ENCODE results near the gene CFAP54. TPM values are rescaled to one million over a fixed set of nuclear protein-coding genes. Genes with fewer than 3 reads are reported as not detected.

Gene CFAP54
- 0.46 TPM for polyA plus RNA-seq
- long read RNA-seq, donor 1 = 0 reads
- long read RNA-seq, donor 2 = 0 reads
- long read RNA-seq, donor 3 = 0 reads
- long read RNA-seq, donor 4 = 0 reads
- long read RNA-seq, donor 5 = 0 reads
- long read RNA-seq, donor 6 = 0 reads
- long read RNA-seq, donor 7 = 0 reads
- long read RNA-seq, donor 8 = 0 reads
- long read RNA-seq, donor 9 = 0 reads
- long read RNA-seq, donor 10 = 0 reads
- long read RNA-seq, donor 11 = 0 reads

- peak; percentile 81 to 85 for DNase-seq
- WGBS (ENCODE audit: insufficient coverage, low lambda C conversion rate) = no CpG with 5 or more reads among the region's 53 CpGs
- H3K36me3 ChIP-seq (ENCODE audit: control insufficient read depth, insufficient read depth, low read length) = no peaks in the 10 kb centered on the region
- H3K4me3 ChIP-seq (ENCODE audit: low read length) = peak within 1 kb of the TSS; percentile 61
- no peaks in the 10 kb centered on the region for H3K4me1 ChIP-seq (ENCODE audit: control insufficient read depth, insufficient read depth, low read length)
- peaks cover 23% of the 10 kb centered on the region for H3K27me3 ChIP-seq (ENCODE audit: control insufficient read depth, insufficient read depth, low read length)
- H3K27ac ChIP-seq (ENCODE audit: low read length) = peak within 1 kb of the TSS; percentile 53
- H3K9me3 ChIP-seq (ENCODE audit: control insufficient read depth, low read depth, low read length) = peaks cover 2% of the 10 kb centered on the region
Observed at GRCh38 chr12:96489392-96490056, at the start of gene CFAP54. Gene CFAP54 (plus strand): TSS chr12:96489577. CDS start chr12:96489610, 33 bp downstream.

GRCh38 chr12:96441816-96442215 is 47.6 kb upstream of the CFAP54 start:
- H3K4me3 ChIP-seq (ENCODE audit: low read length) = no peak overlapping the region
- no peaks in the 10 kb centered on the region for H3K36me3 ChIP-seq (ENCODE audit: control insufficient read depth, insufficient read depth, low read length)
- DNase-seq = no peak
- WGBS (ENCODE audit: insufficient coverage, low lambda C conversion rate) = 80% methylated on average over 1 of the region's 3 CpGs
- H3K27me3 ChIP-seq (ENCODE audit: control insufficient read depth, insufficient read depth, low read length) = no peaks in the 10 kb centered on the region
- H3K27ac ChIP-seq (ENCODE audit: low read length) = no peak overlapping the region
- no peaks in the 10 kb centered on the region for H3K4me1 ChIP-seq (ENCODE audit: control insufficient read depth, insufficient read depth, low read length)
- H3K9me3 ChIP-seq (ENCODE audit: control insufficient read depth, low read depth, low read length) = no peaks in the 10 kb centered on the region

- Histone ChIP-seq H3K9me3 (ENCODE audit: control insufficient read depth, low read depth, low read length) (no peaks in the 10 kb centered on the region), H3K27ac (ENCODE audit: low read length) (no peak overlapping the region), H3K4me3 (ENCODE audit: low read length) (no peak overlapping the region), H3K36me3 (ENCODE audit: control insufficient read depth, insufficient read depth, low read length) (no peaks in the 10 kb centered on the region), H3K27me3 (ENCODE audit: control insufficient read depth, insufficient read depth, low read length) (no peaks in the 10 kb centered on the region), H3K4me1 (ENCODE audit: control insufficient read depth, insufficient read depth, low read length) (no peaks in the 10 kb centered on the region)
- WGBS (ENCODE audit: insufficient coverage, low lambda C conversion rate) = no CpG with 5 or more reads among the region's 3 CpGs
- no peak for DNase-seq
Observed at GRCh38 chr12:96442906-96443305, 46.5 kb upstream of the CFAP54 start.

GRCh38 chr12:96444399-96444798 is 45.0 kb upstream of the CFAP54 start:
- no peaks in the 10 kb centered on the region for H3K27me3 ChIP-seq (ENCODE audit: control insufficient read depth, insufficient read depth, low read length)
- no peaks in the 10 kb centered on the region for H3K9me3 ChIP-seq (ENCODE audit: control insufficient read depth, low read depth, low read length)
- H3K36me3 ChIP-seq (ENCODE audit: control insufficient read depth, insufficient read depth, low read length) = no peaks in the 10 kb centered on the region
- H3K4me1 ChIP-seq (ENCODE audit: control insufficient read depth, insufficient read depth, low read length) = no peaks in the 10 kb centered on the region
- WGBS (ENCODE audit: insufficient coverage, low lambda C conversion rate) = no CpG with 5 or more reads among the region's 10 CpGs
- no peak for DNase-seq
- H3K27ac ChIP-seq (ENCODE audit: low read length) = no peak overlapping the region
- no peak overlapping the region for H3K4me3 ChIP-seq (ENCODE audit: low read length)

- peak in 1 of 2 donors; percentile 35 for DNase-seq
- Histone ChIP-seq H3K4me3 (ENCODE audit: low read length) (no peak overlapping the region), H3K27me3 (ENCODE audit: control insufficient read depth, insufficient read depth, low read length) (no peaks in the 10 kb centered on the region), H3K36me3 (ENCODE audit: control insufficient read depth, insufficient read depth, low read length) (no peaks in the 10 kb centered on the region), H3K9me3 (ENCODE audit: control insufficient read depth, low read depth, low read length) (no peaks in the 10 kb centered on the region), H3K4me1 (ENCODE audit: control insufficient read depth, insufficient read depth, low read length) (no peaks in the 10 kb centered on the region), H3K27ac (ENCODE audit: low read length) (no peak overlapping the region)
- no CpG with 5 or more reads among the region's 6 CpGs for WGBS (ENCODE audit: insufficient coverage, low lambda C conversion rate)
Observed at GRCh38 chr12:96445691-96446583, 43.4 kb upstream of the CFAP54 start.

GRCh38 chr12:96447256-96447655 is 42.1 kb upstream of the CFAP54 start:
- Histone ChIP-seq H3K27me3 (ENCODE audit: control insufficient read depth, insufficient read depth, low read length) (no peaks in the 10 kb centered on the region), H3K27ac (ENCODE audit: low read length) (no peak overlapping the region), H3K4me3 (ENCODE audit: low read length) (no peak overlapping the region), H3K4me1 (ENCODE audit: control insufficient read depth, insufficient read depth, low read length) (no peaks in the 10 kb centered on the region), H3K9me3 (ENCODE audit: control insufficient read depth, low read depth, low read length) (no peaks in the 10 kb centered on the region), H3K36me3 (ENCODE audit: control insufficient read depth, insufficient read depth, low read length) (no peaks in the 10 kb centered on the region)
- 100% methylated on average over 1 of the region's 3 CpGs for WGBS (ENCODE audit: insufficient coverage, low lambda C conversion rate)
- DNase-seq = no peak

GRCh38 chr12:96448300-96448699 is 41.1 kb upstream of the CFAP54 start:
- no CpG with 5 or more reads among the region's 3 CpGs for WGBS (ENCODE audit: insufficient coverage, low lambda C conversion rate)
- no peak overlapping the region for H3K4me3 ChIP-seq (ENCODE audit: low read length)
- no peak for DNase-seq
- H3K4me1 ChIP-seq (ENCODE audit: control insufficient read depth, insufficient read depth, low read length) = no peaks in the 10 kb centered on the region
- H3K36me3 ChIP-seq (ENCODE audit: control insufficient read depth, insufficient read depth, low read length) = no peaks in the 10 kb centered on the region
- H3K27me3 ChIP-seq (ENCODE audit: control insufficient read depth, insufficient read depth, low read length) = no peaks in the 10 kb centered on the region
- H3K9me3 ChIP-seq (ENCODE audit: control insufficient read depth, low read depth, low read length) = no peaks in the 10 kb centered on the region
- H3K27ac ChIP-seq (ENCODE audit: low read length) = no peak overlapping the region

- Histone ChIP-seq H3K9me3 (ENCODE audit: control insufficient read depth, low read depth, low read length) (no peaks in the 10 kb centered on the region), H3K27ac (ENCODE audit: low read length) (no peak overlapping the region), H3K4me3 (ENCODE audit: low read length) (no peak overlapping the region), H3K27me3 (ENCODE audit: control insufficient read depth, insufficient read depth, low read length) (no peaks in the 10 kb centered on the region), H3K36me3 (ENCODE audit: control insufficient read depth, insufficient read depth, low read length) (no peaks in the 10 kb centered on the region), H3K4me1 (ENCODE audit: control insufficient read depth, insufficient read depth, low read length) (no peaks in the 10 kb centered on the region)
- no peak for DNase-seq
- 94% methylated on average over 2 of the region's 3 CpGs for WGBS (ENCODE audit: insufficient coverage, low lambda C conversion rate)
Observed at GRCh38 chr12:96452261-96452922, 37.0 kb upstream of the CFAP54 start.

- no peak overlapping the region for H3K4me3 ChIP-seq (ENCODE audit: low read length)
- H3K4me1 ChIP-seq (ENCODE audit: control insufficient read depth, insufficient read depth, low read length) = no peaks in the 10 kb centered on the region
- H3K9me3 ChIP-seq (ENCODE audit: control insufficient read depth, low read depth, low read length) = no peaks in the 10 kb centered on the region
- no peaks in the 10 kb centered on the region for H3K36me3 ChIP-seq (ENCODE audit: control insufficient read depth, insufficient read depth, low read length)
- DNase-seq = no peak
- H3K27me3 ChIP-seq (ENCODE audit: control insufficient read depth, insufficient read depth, low read length) = no peaks in the 10 kb centered on the region
- no peak overlapping the region for H3K27ac ChIP-seq (ENCODE audit: low read length)
Observed at GRCh38 chr12:96454396-96454795, 35.0 kb upstream of the CFAP54 start.

GRCh38 chr12:96456265-96456974 is 33.0 kb upstream of the CFAP54 start:
- H3K9me3 ChIP-seq (ENCODE audit: control insufficient read depth, low read depth, low read length) = no peaks in the 10 kb centered on the region
- no peaks in the 10 kb centered on the region for H3K4me1 ChIP-seq (ENCODE audit: control insufficient read depth, insufficient read depth, low read length)
- no peaks in the 10 kb centered on the region for H3K36me3 ChIP-seq (ENCODE audit: control insufficient read depth, insufficient read depth, low read length)
- DNase-seq = no peak
- H3K27ac ChIP-seq (ENCODE audit: low read length) = no peak overlapping the region
- 91% methylated on average over 4 of the region's 5 CpGs for WGBS (ENCODE audit: insufficient coverage, low lambda C conversion rate)
- H3K4me3 ChIP-seq (ENCODE audit: low read length) = no peak overlapping the region
- H3K27me3 ChIP-seq (ENCODE audit: control insufficient read depth, insufficient read depth, low read length) = no peaks in the 10 kb centered on the region

All from large intestine (tissue), 12 donors.